BE2C (cell line): Measurements from ENCODE around the gene PSAT1.

Experiments
- DNase-seq: peaks from one replicate; pipeline ENCODE4 v3.0.0-alpha.2; 2020
- H3K27me3 ChIP-seq: fragments of 250-450 bp; sonication (Bioruptor Pico); 2 replicates; pipeline ENCODE4 v1.5.1; 2020; ENCODE audit warnings: mild to moderate bottlenecking
- H3K36me3 ChIP-seq: fragments of 250-450 bp; sonication (Bioruptor Pico); 2 replicates; pipeline ENCODE4 v1.5.1; 2020; ENCODE audit warnings: mild to moderate bottlenecking
- H3K4me1 ChIP-seq: fragments of 250-450 bp; sonication (Bioruptor Pico); 2 replicates; pipeline ENCODE4 v1.5.1; 2020
- H3K4me3 ChIP-seq: 2 replicates; pipeline ENCODE4 v1.5.1; 2011; ENCODE audit warnings: low read depth, low read length
- H3K9me3 ChIP-seq: fragments of 250-450 bp; sonication (Bioruptor Pico); 2 replicates; pipeline ENCODE4 v1.5.1; 2020
- CTCF ChIP-seq: IDR thresholded peaks from 2 replicates; pipeline ENCODE4 v1.5.1; 2012; ENCODE audit warnings: mild to moderate bottlenecking, low read depth, low read length

Gene PSAT1

GRCh38 chr9:78262655-78263054 lies 34.3 kb upstream of the PSAT1 start:
- Histone ChIP-seq H3K36me3 (peaks cover 18% of the 10 kb centered on the region), H3K4me3 (no peak overlapping the region), H3K4me1 (no peaks in the 10 kb centered on the region), H3K9me3 (no peaks in the 10 kb centered on the region), H3K27me3 (no peaks in the 10 kb centered on the region)
- TF ChIP-seq CTCF = no peak
- no peak for DNase-seq

- TF ChIP-seq CTCF = no peak
- no peaks in the 10 kb centered on the region for H3K9me3 ChIP-seq
- no peak for DNase-seq
- H3K27me3 ChIP-seq = no peaks in the 10 kb centered on the region
- H3K36me3 ChIP-seq = peaks cover 18% of the 10 kb centered on the region
- no peak overlapping the region for H3K4me3 ChIP-seq
- H3K4me1 ChIP-seq = no peaks in the 10 kb centered on the region
Observed at GRCh38 chr9:78267889-78268288, 29.0 kb upstream of the PSAT1 start.

- Histone ChIP-seq H3K4me1 (no peaks in the 10 kb centered on the region), H3K9me3 (no peaks in the 10 kb centered on the region), H3K36me3 (peaks cover 18% of the 10 kb centered on the region), H3K4me3 (no peak overlapping the region), H3K27me3 (no peaks in the 10 kb centered on the region)
- no peak for TF ChIP-seq CTCF
- no peak for DNase-seq
Observed at GRCh38 chr9:78269784-78270183, 27.1 kb upstream of the PSAT1 start.

- Histone ChIP-seq H3K27me3 (no peaks in the 10 kb centered on the region), H3K36me3 (peaks cover under 1% of the 10 kb centered on the region; the same call in 1 of the 2 replicates), H3K9me3 (no peaks in the 10 kb centered on the region), H3K4me1 (no peaks in the 10 kb centered on the region), H3K4me3 (no peak overlapping the region)
- no peak for DNase-seq
- no peak for TF ChIP-seq CTCF
Observed at GRCh38 chr9:78272307-78272706, 24.6 kb upstream of the PSAT1 start.

GRCh38 chr9:78273761-78274160 lies 23.2 kb upstream of the PSAT1 start:
- H3K36me3 ChIP-seq = no peaks in the 10 kb centered on the region
- H3K9me3 ChIP-seq = no peaks in the 10 kb centered on the region
- no peak overlapping the region for H3K4me3 ChIP-seq
- no peak for DNase-seq
- no peaks in the 10 kb centered on the region for H3K27me3 ChIP-seq
- H3K4me1 ChIP-seq = no peaks in the 10 kb centered on the region
- no peak for TF ChIP-seq CTCF

DNA sequence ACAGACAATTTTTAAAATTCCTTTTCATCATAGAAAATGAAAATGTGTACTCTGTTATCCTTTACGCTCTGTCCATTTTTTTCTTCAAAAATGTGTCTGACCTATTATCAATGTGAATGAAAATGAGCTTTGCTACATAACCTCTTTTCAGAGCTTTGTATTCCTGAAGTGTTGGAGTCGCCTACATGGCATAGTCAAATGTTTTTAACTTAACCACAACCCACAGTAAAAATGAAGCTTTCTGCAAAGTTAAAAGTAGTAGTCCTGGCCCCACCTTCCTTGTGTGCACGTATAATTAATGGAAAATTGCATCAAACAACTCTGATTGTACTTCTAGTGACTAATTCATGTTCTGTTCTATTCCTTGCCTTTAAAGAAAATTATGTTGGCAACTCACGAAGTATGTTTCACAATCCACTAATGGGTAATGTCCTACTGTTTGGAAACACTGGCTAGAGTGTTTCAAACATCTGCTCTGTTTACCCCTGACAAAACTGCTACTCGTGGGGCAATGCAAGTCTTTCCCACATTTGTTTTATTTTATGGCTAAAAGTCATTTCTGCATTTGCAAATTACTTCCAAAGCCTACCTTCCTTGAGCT lies 18.6 kb upstream of the PSAT1 start:
- H3K27me3 ChIP-seq = no peaks in the 10 kb centered on the region
- no peak for TF ChIP-seq CTCF
- no peaks in the 10 kb centered on the region for H3K36me3 ChIP-seq
- H3K4me1 ChIP-seq = peaks cover 5% of the 10 kb centered on the region; the same call in 1 of the 2 replicates
- no peak overlapping the region for H3K4me3 ChIP-seq
- no peak for DNase-seq
- no peaks in the 10 kb centered on the region for H3K9me3 ChIP-seq
